SK-N-SH treated with all-trans-retinoic acid at 6 μM for 48 hours (cell line): ENCODE results near the gene TMEM43.
"Not testable (repeated sequence)": the region's sequence is repeated elsewhere in the genome, so short reads cannot be mapped to it uniquely, and the experiment has no call there.

Experiments
- ATAC-seq: fragments of 200-7000 bp; cut with Tn5 transposase; 3 replicates; pipeline ENCODE4 v1.9.1; 2020; ENCODE audit warnings: mild to moderate bottlenecking, moderate library complexity
- ARNTL ChIP-seq: fragments of 450-650 bp; formaldehyde crosslinking; IDR thresholded peaks from 2 replicates; pipeline ENCODE4 v1.5.0; 2020; ENCODE audit warnings: low read depth, mild to moderate bottlenecking, moderate library complexity, borderline replicate concordance
- CSDC2 ChIP-seq: fragments of 250-450 bp; sonication (Bioruptor Pico); IDR thresholded peaks from 2 replicates; pipeline ENCODE4 v1.5.0; 2020; ENCODE audit warnings: mild to moderate bottlenecking, moderate library complexity
- CSRNP3 ChIP-seq: fragments of 250-450 bp; sonication (Bioruptor Pico); IDR thresholded peaks from 2 replicates; pipeline ENCODE4 v1.5.1; 2021; ENCODE audit warnings: mild to moderate bottlenecking, moderate library complexity
- GLIS3 ChIP-seq: fragments of 250-450 bp; sonication (Bioruptor Pico); IDR thresholded peaks from 2 replicates; pipeline ENCODE4 v1.5.0; 2020; ENCODE audit warnings: mild to moderate bottlenecking, moderate library complexity
- ISL1 ChIP-seq: fragments of 250-450 bp; sonication (Bioruptor Pico); IDR thresholded peaks from 2 replicates; pipeline ENCODE4 v2.1.2; 2022; ENCODE audit warnings: mild to moderate bottlenecking, moderate library complexity
- OSR1 ChIP-seq: fragments of 250-450 bp; sonication (Bioruptor Pico); IDR thresholded peaks from 2 replicates; pipeline ENCODE4 v1.8.0; 2022; ENCODE audit warnings: moderate library complexity, mild to moderate bottlenecking, inconsistent platforms
- PATZ1 ChIP-seq: fragments of 250-450 bp; sonication (Bioruptor Pico); IDR thresholded peaks from 2 replicates; pipeline ENCODE4 v1.8.0; 2020; ENCODE audit warnings: mild to moderate bottlenecking, moderate library complexity, borderline replicate concordance
- PPARA ChIP-seq: fragments of 250-450 bp; sonication (Bioruptor Pico); IDR thresholded peaks from 2 replicates; pipeline ENCODE4 v1.5.0; 2020; ENCODE audit warnings: mild to moderate bottlenecking, borderline replicate concordance
- SNAI2 ChIP-seq: fragments of 250-450 bp; sonication (Bioruptor Pico); IDR thresholded peaks from 2 replicates; pipeline ENCODE4 v1.5.0; 2020; ENCODE audit warnings: mild to moderate bottlenecking, moderate library complexity
- TCF4 ChIP-seq: fragments of 250-450 bp; sonication (Bioruptor Pico); IDR thresholded peaks from 2 replicates; pipeline ENCODE4 v1.8.0; 2021; ENCODE audit warnings: mild to moderate bottlenecking, moderate library complexity, borderline replicate concordance
- TOX ChIP-seq: fragments of 250-450 bp; sonication (Bioruptor Pico); IDR thresholded peaks from 2 replicates; pipeline ENCODE4 v1.8.0; 2021; ENCODE audit warnings: mild to moderate bottlenecking, moderate library complexity, borderline replicate concordance
- ZC3H10 ChIP-seq: fragments of 250-450 bp; sonication (Bioruptor Pico); IDR thresholded peaks from 2 replicates; pipeline ENCODE4 v1.5.1; 2021; ENCODE audit warnings: mild to moderate bottlenecking, moderate library complexity
- ZFP3 ChIP-seq: fragments of 250-450 bp; sonication (Bioruptor Pico); IDR thresholded peaks from 2 replicates; pipeline ENCODE4 v1.5.0; 2020; ENCODE audit warnings: mild to moderate bottlenecking, moderate library complexity
- ZFP30 ChIP-seq: fragments of 450-650 bp; formaldehyde crosslinking; IDR thresholded peaks from 2 replicates; pipeline ENCODE4 v1.5.0; 2022; ENCODE audit warnings: mild to moderate bottlenecking, moderate library complexity
- ZNF565 ChIP-seq: fragments of 450-650 bp; formaldehyde crosslinking; conservative IDR thresholded peaks from 2 replicates; pipeline ENCODE4 v1.5.0; 2020; ENCODE audit warnings: low read depth, mild to moderate bottlenecking, moderate library complexity
- ZNF70 ChIP-seq: fragments of 450-650 bp; formaldehyde crosslinking; IDR thresholded peaks from 2 replicates; pipeline ENCODE4 v1.5.0; 2020; ENCODE audit warnings: mild to moderate bottlenecking, moderate library complexity
- TF ChIP-seq, protein P1 (sequence below): fragments of 250-450 bp; sonication (Bioruptor Pico); IDR thresholded peaks from 2 replicates; pipeline ENCODE4 v1.5.0; 2020; ENCODE audit warnings: mild to moderate bottlenecking, moderate library complexity

Gene TMEM43

DNA sequence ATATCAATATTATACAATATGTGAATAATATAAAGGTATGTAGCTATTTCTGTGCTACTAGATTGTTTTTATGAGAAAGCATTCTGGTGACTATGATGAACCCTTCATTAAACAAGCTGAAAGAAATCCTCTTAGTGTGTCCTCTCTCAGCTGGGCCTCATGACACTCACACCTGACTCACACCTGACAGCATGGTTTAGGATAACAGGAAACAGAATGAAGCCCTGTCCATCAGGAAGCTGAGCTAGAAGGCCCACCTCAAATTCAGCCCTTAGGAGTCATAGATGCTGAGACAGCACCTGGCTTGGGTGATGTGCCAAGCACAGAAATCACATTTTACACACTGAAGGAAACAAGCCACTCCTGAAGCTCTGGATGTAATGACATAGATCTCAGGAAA lies 31.0 kb upstream of the TMEM43 start:
- no peak for TF ChIP-seq SNAI2 (CRISPR knock-in tag)
- no peak for TF ChIP-seq CSRNP3 (CRISPR knock-in tag)
- no peak for TF ChIP-seq ZNF565 (CRISPR knock-in tag)
- no peak for TF ChIP-seq ZNF70 (CRISPR knock-in tag)
- no peak for TF ChIP-seq GLIS3 (CRISPR knock-in tag)
- no peak for TF ChIP-seq ZFP30 (CRISPR knock-in tag)
- ATAC-seq: no peak

GRCh38 chr3:14096742-14097141 lies 28.1 kb upstream of the TMEM43 start:
- TF ChIP-seq ARNTL (CRISPR knock-in tag): no peak
- TF ChIP-seq PATZ1 (CRISPR knock-in tag): no peak
- no peak for ATAC-seq

- TF ChIP-seq PPARA (CRISPR knock-in tag): no peak
- TF ChIP-seq ZFP3 (CRISPR knock-in tag): no peak
- no peak for TF ChIP-seq TOX (CRISPR knock-in tag)
- ATAC-seq: no peak
These were observed 27.0 kb upstream of the TMEM43 start for GRCh38 chr3:14097616-14098391.

DNA sequence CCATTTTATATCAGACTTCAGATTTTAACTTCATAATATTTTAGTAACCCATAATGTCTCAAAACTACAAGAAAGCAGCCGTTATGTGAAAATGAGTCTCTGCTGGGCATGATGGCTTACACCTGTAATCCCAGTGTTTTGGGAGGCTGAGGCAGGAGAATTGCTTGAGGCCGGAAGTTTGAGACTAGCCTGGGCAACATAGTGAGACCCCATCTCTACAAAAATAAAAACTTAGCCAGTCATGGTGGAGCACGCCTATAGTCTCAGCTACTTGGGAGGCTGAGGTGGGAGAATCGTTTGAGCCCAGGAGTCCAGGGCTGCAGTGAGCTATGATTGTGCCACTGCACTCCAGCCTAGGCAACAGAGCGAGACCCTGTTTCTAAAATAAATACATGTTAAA lies 15.0 kb upstream of the TMEM43 start:
- not testable (repeated sequence) for ATAC-seq

DNA sequence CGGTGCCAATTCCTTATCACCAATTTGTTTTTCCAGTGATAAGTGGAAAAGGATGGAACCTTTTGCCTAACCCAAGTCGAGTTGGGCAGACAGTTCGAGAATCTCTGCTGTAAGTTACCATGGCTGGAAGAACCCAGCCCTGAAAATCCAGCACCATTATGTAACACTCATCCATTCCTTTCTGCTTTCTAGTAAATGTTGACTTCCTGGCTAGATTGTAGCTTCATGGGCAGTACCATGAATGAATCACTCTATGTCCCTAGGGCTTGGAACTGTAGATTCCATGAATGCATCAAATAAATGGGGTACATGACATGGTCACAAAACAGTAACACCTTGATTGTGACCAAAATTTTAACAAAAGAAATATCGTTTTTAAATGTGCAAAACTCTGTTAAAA lies 14.2 kb upstream of the TMEM43 start:
- TF ChIP-seq, protein P1, sequence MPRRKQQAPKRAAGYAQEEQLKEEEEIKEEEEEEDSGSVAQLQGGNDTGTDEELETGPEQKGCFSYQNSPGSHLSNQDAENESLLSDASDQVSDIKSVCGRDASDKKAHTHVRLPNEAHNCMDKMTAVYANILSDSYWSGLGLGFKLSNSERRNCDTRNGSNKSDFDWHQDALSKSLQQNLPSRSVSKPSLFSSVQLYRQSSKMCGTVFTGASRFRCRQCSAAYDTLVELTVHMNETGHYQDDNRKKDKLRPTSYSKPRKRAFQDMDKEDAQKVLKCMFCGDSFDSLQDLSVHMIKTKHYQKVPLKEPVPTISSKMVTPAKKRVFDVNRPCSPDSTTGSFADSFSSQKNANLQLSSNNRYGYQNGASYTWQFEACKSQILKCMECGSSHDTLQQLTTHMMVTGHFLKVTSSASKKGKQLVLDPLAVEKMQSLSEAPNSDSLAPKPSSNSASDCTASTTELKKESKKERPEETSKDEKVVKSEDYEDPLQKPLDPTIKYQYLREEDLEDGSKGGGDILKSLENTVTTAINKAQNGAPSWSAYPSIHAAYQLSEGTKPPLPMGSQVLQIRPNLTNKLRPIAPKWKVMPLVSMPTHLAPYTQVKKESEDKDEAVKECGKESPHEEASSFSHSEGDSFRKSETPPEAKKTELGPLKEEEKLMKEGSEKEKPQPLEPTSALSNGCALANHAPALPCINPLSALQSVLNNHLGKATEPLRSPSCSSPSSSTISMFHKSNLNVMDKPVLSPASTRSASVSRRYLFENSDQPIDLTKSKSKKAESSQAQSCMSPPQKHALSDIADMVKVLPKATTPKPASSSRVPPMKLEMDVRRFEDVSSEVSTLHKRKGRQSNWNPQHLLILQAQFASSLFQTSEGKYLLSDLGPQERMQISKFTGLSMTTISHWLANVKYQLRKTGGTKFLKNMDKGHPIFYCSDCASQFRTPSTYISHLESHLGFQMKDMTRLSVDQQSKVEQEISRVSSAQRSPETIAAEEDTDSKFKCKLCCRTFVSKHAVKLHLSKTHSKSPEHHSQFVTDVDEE (CRISPR knock-in tag): no peak
- TF ChIP-seq ZFP30 (CRISPR knock-in tag) (no peak), SNAI2 (CRISPR knock-in tag) (no peak), ZC3H10 (CRISPR knock-in tag) (no peak), PATZ1 (CRISPR knock-in tag) (no peak), GLIS3 (CRISPR knock-in tag) (no peak), OSR1 (CRISPR knock-in tag) (no peak), TOX (CRISPR knock-in tag) (no peak), ZFP3 (CRISPR knock-in tag) (no peak), ISL1 (no peak), ZNF70 (CRISPR knock-in tag) (no peak), CSDC2 (CRISPR knock-in tag) (no peak), PPARA (CRISPR knock-in tag) (no peak), TCF4 (CRISPR knock-in tag) (no peak)
- no peak for ATAC-seq
